ENCODE measurements around the gene LRRC74A.
A peak's percentile ranks its signal among the peaks of the same experiment; 100 is the strongest.

LRRC74A gene

GRCh38 chr14:76901171-76902055, 75.2 kb downstream of the LRRC74A start:
- TF ChIP-seq ZFX (IDR thresholded peaks at IDR 0.05; ENCODE audit: borderline replicate concordance) (no peak), CTCF (IDR thresholded peaks at IDR 0.05) (no peak)
- peak overlapping the region; percentile 31; the same call in 1 of the 2 replicates for H3K27ac ChIP-seq

- TF ChIP-seq CTCF (IDR thresholded peaks at IDR 0.05) = no peak
- TF ChIP-seq ZFX (IDR thresholded peaks at IDR 0.05; ENCODE audit: borderline replicate concordance) = no peak
- H3K27ac ChIP-seq = no peak overlapping the region
Observed at GRCh38 chr14:76902591-76902990, 76.4 kb downstream of the LRRC74A start.

DNA sequence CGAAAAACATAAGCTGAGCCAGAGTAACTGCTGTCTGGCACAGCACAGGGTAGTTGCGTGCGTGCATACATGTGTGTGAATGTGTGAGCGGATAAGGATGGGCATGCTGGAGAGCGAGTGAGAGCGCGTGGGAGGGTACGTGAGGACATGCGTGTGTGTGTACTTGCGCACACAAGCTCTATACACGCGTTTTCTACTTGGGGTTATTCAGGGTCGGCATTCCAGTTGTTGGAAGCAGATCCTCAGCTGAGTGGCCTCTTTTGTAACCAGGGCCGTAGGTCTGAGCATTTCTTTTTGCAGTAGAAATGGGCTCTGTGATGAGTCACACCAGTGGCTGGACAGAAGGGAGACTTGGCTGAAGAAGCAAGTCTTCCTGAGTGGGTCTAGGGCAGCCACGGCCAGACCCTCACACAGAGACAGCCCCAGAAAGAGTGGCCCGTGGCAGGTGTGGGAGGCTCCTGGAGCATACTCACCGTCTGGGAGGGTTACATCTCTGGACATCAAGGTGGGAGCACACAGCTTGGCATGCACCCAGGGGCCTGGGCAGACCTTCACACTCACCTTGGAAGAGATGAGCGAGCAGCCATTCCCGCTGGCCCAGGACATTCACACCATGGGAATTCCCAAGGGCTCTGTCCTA, 78.0 kb downstream of the LRRC74A start:
- no peak for TF ChIP-seq ZFX (IDR thresholded peaks at IDR 0.05; ENCODE audit: borderline replicate concordance)
- TF ChIP-seq CTCF (IDR thresholded peaks at IDR 0.05) = no peak
- H3K27ac ChIP-seq = peak overlapping the region; percentile 61

GRCh38 chr14:76904740-76905569, 78.7 kb downstream of the LRRC74A start:
- H3K27ac ChIP-seq = peak overlapping the region; percentile 61
- TF ChIP-seq CTCF (IDR thresholded peaks at IDR 0.05) (no peak), ZFX (IDR thresholded peaks at IDR 0.05; ENCODE audit: borderline replicate concordance) (no peak)

GRCh38 chr14:76908834-76909233, 82.6 kb downstream of the LRRC74A start:
- no peak for TF ChIP-seq ZFX (IDR thresholded peaks at IDR 0.05; ENCODE audit: borderline replicate concordance)
- TF ChIP-seq CTCF (IDR thresholded peaks at IDR 0.05) = no peak
- H3K27ac ChIP-seq = peak overlapping the region; percentile 34

GRCh38 chr14:76909266-76909665, 83.1 kb downstream of the LRRC74A start:
- H3K27ac ChIP-seq = peak overlapping the region; percentile 34
- no peak for TF ChIP-seq ZFX (IDR thresholded peaks at IDR 0.05; ENCODE audit: borderline replicate concordance)
- TF ChIP-seq CTCF (IDR thresholded peaks at IDR 0.05) = no peak

All from 22Rv1 (cell line).